Keratinocyte (primary cell): Measurements from ENCODE around the gene KDF1. TPM values are rescaled to one million over a fixed set of nuclear protein-coding genes. Genes with fewer than 3 reads are reported as not detected.
A peak's percentile ranks its signal among the peaks of the same experiment; 100 is the strongest.

ENCODE experiments used
- DNase-seq: peaks from one replicate; pipeline ENCODE4 v3.0.0-alpha.2; 2011; ENCODE audit warnings: low read depth, missing footprints, low spot score
- FAIRE-seq: peaks from 2 replicates; lab custom pipeline; 2011; peaks lifted over from hg19 to GRCh38; lab: Jason Lieb, UNC
- H2AFZ ChIP-seq: 2 replicates; pipeline ENCODE4 v1.6.0; 2012; ENCODE audit warnings: low read length, control low read depth, inconsistent platforms; ENCODE audit not compliant: control insufficient read depth
- H3K27ac ChIP-seq: 2 replicates; pipeline ENCODE4 v1.5.1; 2011; ENCODE audit warnings: low read length; ENCODE audit not compliant: control insufficient read depth, insufficient read depth
- H3K27me3 ChIP-seq: 3 replicates; pipeline ENCODE4 v1.6.0; 2011; ENCODE audit warnings: low read length; ENCODE audit not compliant: control insufficient read depth, insufficient read depth; ENCODE audit errors: extremely low read depth
- H3K36me3 ChIP-seq, 2 experiments: 2 replicates in 1 of 2; 3 replicates in 1 of 2; pipeline ENCODE4 v1.5.1; 2011; ENCODE audit warnings: low read length in 2 of 2, mild to moderate bottlenecking in 1 of 2; ENCODE audit not compliant: control insufficient read depth in 2 of 2, insufficient read depth in 2 of 2; ENCODE audit errors: extremely low read depth in 1 of 2
- H3K4me1 ChIP-seq: 3 replicates; pipeline ENCODE4 v1.5.1; 2011; ENCODE audit warnings: low read length; ENCODE audit not compliant: control insufficient read depth, insufficient read depth; ENCODE audit errors: extremely low read depth
- H3K4me2 ChIP-seq: 3 replicates; pipeline ENCODE4 v1.6.0; 2011; ENCODE audit warnings: low read depth, low read length; ENCODE audit not compliant: control insufficient read depth, insufficient read depth; ENCODE audit errors: extremely low read depth
- H3K4me3 ChIP-seq, 3 experiments: fragments of 200-600 bp in 1 of 3; sonication (generic) in 1 of 3; 2 replicates in 2 of 3; 3 replicates in 1 of 3; pipeline ENCODE4 v1.5.1; 2011 to 2016; ENCODE audit warnings: low read length in 3 of 3, mild to moderate bottlenecking in 3 of 3, control low read depth in 2 of 3, inconsistent platforms in 1 of 3, low read depth in 1 of 3, mixed read lengths in 1 of 3, mixed run types in 1 of 3, moderate library complexity in 1 of 3; ENCODE audit not compliant: control insufficient read depth in 2 of 3, insufficient read depth in 2 of 3; ENCODE audit errors: extremely low read depth in 1 of 3
- H3K79me2 ChIP-seq: 2 replicates; pipeline ENCODE4 v1.6.0; 2012; ENCODE audit warnings: low read length; ENCODE audit not compliant: control insufficient read depth, insufficient read depth
- H3K9ac ChIP-seq: 3 replicates; pipeline ENCODE4 v1.6.0; 2011; ENCODE audit warnings: low read length; ENCODE audit not compliant: control insufficient read depth, insufficient read depth; ENCODE audit errors: extremely low read depth
- H3K9me1 ChIP-seq: 3 replicates; pipeline ENCODE4 v1.6.0; 2011; ENCODE audit warnings: low read length; ENCODE audit not compliant: control insufficient read depth, insufficient read depth; ENCODE audit errors: extremely low read depth
- H3K9me3 ChIP-seq: 2 replicates; pipeline ENCODE4 v1.5.1; 2012; ENCODE audit warnings: low read depth, low read length; ENCODE audit not compliant: control insufficient read depth
- H4K20me1 ChIP-seq: 3 replicates; pipeline ENCODE4 v1.6.0; 2011; ENCODE audit warnings: low read length; ENCODE audit not compliant: control insufficient read depth, insufficient read depth; ENCODE audit errors: extremely low read depth
- CTCF ChIP-seq, 3 experiments: IDR thresholded peaks in 1 of 3; conservative IDR thresholded peaks in 1 of 3; optimal IDR thresholded peaks in 1 of 3; 2 replicates in 2 of 3; 3 replicates in 1 of 3; pipeline versions ENCODE3 to v1.5.1; 2011; ENCODE audit warnings: low read length in 3 of 3, mild to moderate bottlenecking in 3 of 3, moderate library complexity in 2 of 3, control low read depth in 1 of 3, inconsistent platforms in 1 of 3; ENCODE audit not compliant: insufficient read depth in 2 of 3; ENCODE audit errors: extremely low read depth in 1 of 3
- EZH2 ChIP-seq: IDR thresholded peaks from one replicate; pipeline ENCODE4 v1.6.1; 2012; ENCODE audit warnings: inconsistent platforms, mild to moderate bottlenecking, low read length, moderate library complexity
- dilution Hi-C: fragments of 300-500 bp; cut with MboI; formaldehyde crosslinking; loops from one replicate; pipeline ENCODE4 v1.7.0; 2020; ENCODE audit warnings: low sequenced_read_pairs; ENCODE audit not compliant: extremely low pct_ligation_motif_present
- polyA plus RNA-seq, 5 experiments: library from polyadenylated mRNA; depleted of rRNA in 3 of 5; stranded (reverse) in 3 of 5; stranded (forward) in 1 of 5; unstranded in 1 of 5; fragments of >200 nt; gene quantifications; 1 replicate in 1 of 5; 2 replicates in 3 of 5; 3 replicates in 1 of 5; pipeline versions ENCODE4 v1.2.1 to v1.2.3, GENCODE V29; 2011 to 2012; ENCODE audit warnings: missing spikeins in 2 of 5, low read depth in 1 of 5, low replicate concordance in 1 of 5

The KDF1 gene
- polyA plus RNA-seq, 1 donor (not counting 4 experiments of a cell fraction or from before 2014, with no cell fraction given), result 13.8 TPM

GRCh38 chr1:26998429-26999300 lies 38.4 kb upstream of the KDF1 start:
- Histone ChIP-seq H2AFZ (no peak overlapping the region), H3K9me1 (peaks cover 2% of the 10 kb centered on the region), H3K4me3 (peak overlapping the region; percentile 4 to 80 (median 62)), H3K9ac (peak overlapping the region; percentile 91), H3K9me3 (no peaks in the 10 kb centered on the region), H3K4me2 (peak overlapping the region; percentile 84), H3K27ac (peak overlapping the region; percentile 99), H3K36me3 (peaks cover 8 to 23% of the 10 kb centered on the region in 2 experiments), H3K27me3 (no peaks in the 10 kb centered on the region), H4K20me1 (no peaks in the 10 kb centered on the region), H3K79me2 (peaks cover 32% of the 10 kb centered on the region), H3K4me1 (peaks cover 78% of the 10 kb centered on the region)
- dilution Hi-C loops, result no loop called here
- no peak for FAIRE-seq
- TF ChIP-seq EZH2 (no peak), CTCF (optimal IDR thresholded peaks at IDR 0.05 in 1 of 3, IDR thresholded peaks at IDR 0.05 in 1 of 3, conservative IDR thresholded peaks at IDR 0.05 in 1 of 3; ENCODE audit: extremely low read depth in 1 of 3, insufficient read depth in 2 of 3, low read length in 3 of 3) (no peak)
- DNase-seq, result no peak

GRCh38 chr1:26996665-26997064 lies 36.4 kb upstream of the KDF1 start:
- no peak for DNase-seq
- Histone ChIP-seq H3K4me3 (peak overlapping the region; percentile 80 to 83 (median 82)), H2AFZ (no peak overlapping the region), H3K9me1 (peaks cover 2% of the 10 kb centered on the region), H3K9ac (peak overlapping the region; percentile 91), H3K79me2 (peaks cover 33% of the 10 kb centered on the region), H3K4me1 (peaks cover 70% of the 10 kb centered on the region), H3K36me3 (peaks cover 7 to 17% of the 10 kb centered on the region in 2 experiments), H3K4me2 (peak overlapping the region; percentile 84), H4K20me1 (no peaks in the 10 kb centered on the region), H3K27ac (peak overlapping the region; percentile 99), H3K9me3 (no peaks in the 10 kb centered on the region), H3K27me3 (no peaks in the 10 kb centered on the region)
- dilution Hi-C loops, result no loop called here
- TF ChIP-seq EZH2 (no peak), CTCF (optimal IDR thresholded peaks at IDR 0.05 in 1 of 3, IDR thresholded peaks at IDR 0.05 in 1 of 3, conservative IDR thresholded peaks at IDR 0.05 in 1 of 3; ENCODE audit: extremely low read depth in 1 of 3, insufficient read depth in 2 of 3, low read length in 3 of 3) (no peak)
- no peak for FAIRE-seq
